ENCODE data around the gene RANBP3.
"Not testable (repeated sequence)": the region's sequence is repeated elsewhere in the genome, so short reads cannot be mapped to it uniquely, and the experiment has no call there.

RANBP3 gene

GRCh38 chr19:5977785-5978605, at the start of gene RANBP3:
Gene RANBP3 (minus strand): TSS chr19:5978140. CDS start chr19:5978082, 58 bp downstream.
- DNase-seq = peak; percentile 99

- no peak for DNase-seq
Measured at GRCh38 chr19:6026390-6027227, 48.7 kb upstream of the RANBP3 start.

- DNase-seq = not testable (repeated sequence)
Measured at GRCh38 chr19:6024756-6025155, 46.8 kb upstream of the RANBP3 start.

GRCh38 chr19:6023936-6024335, 46.0 kb upstream of the RANBP3 start:
- no peak for DNase-seq

GRCh38 chr19:6023085-6023682, 45.2 kb upstream of the RANBP3 start:
- no peak for DNase-seq

- DNase-seq = no peak
Measured at GRCh38 chr19:6022570-6023064, 44.7 kb upstream of the RANBP3 start.

GRCh38 chr19:6021878-6022569, 44.1 kb upstream of the RANBP3 start:
- peak; percentile 51 to 81 for DNase-seq

GRCh38 chr19:6020972-6021805, 43.2 kb upstream of the RANBP3 start:
- no peak for DNase-seq

- no peak for DNase-seq
Measured at GRCh38 chr19:6020166-6020882, 42.4 kb upstream of the RANBP3 start.

- DNase-seq = no peak
Measured at GRCh38 chr19:6018786-6019185, 40.8 kb upstream of the RANBP3 start.

- DNase-seq = no peak
Measured at GRCh38 chr19:6017576-6017975, 39.6 kb upstream of the RANBP3 start.

- DNase-seq = no peak
Measured at GRCh38 chr19:6015841-6016545, 38.1 kb upstream of the RANBP3 start.

GRCh38 chr19:6014551-6015135, 36.7 kb upstream of the RANBP3 start:
- DNase-seq = no peak

GRCh38 chr19:6012426-6013170, 34.7 kb upstream of the RANBP3 start:
- no peak for DNase-seq

- DNase-seq = no peak
Measured at GRCh38 chr19:6011794-6012193, 33.9 kb upstream of the RANBP3 start.

- DNase-seq = no peak
Measured at GRCh38 chr19:6011206-6011605, 33.3 kb upstream of the RANBP3 start.

GRCh38 chr19:6010107-6010506, 32.2 kb upstream of the RANBP3 start:
- DNase-seq = no peak

GRCh38 chr19:6007866-6008265, 29.9 kb upstream of the RANBP3 start:
- no peak for DNase-seq

GRCh38 chr19:6006896-6007295, 29.0 kb upstream of the RANBP3 start:
- no peak for DNase-seq

Measured in inflammatory macrophage treated with lipopolysaccharide for 1 hour (primary cell).